ENCODE data around the gene PER1.

Gene PER1

GRCh38 chr17:8122924-8123694 is 29.1 kb downstream of the PER1 start:
- Mint-ChIP-seq H3K27me3 (peaks cover 43% of the 10 kb centered on the region), H3K4me1 (peaks cover 83% of the 10 kb centered on the region), H3K4me3 (peak overlapping the region; percentile 91), H3K27ac (peak overlapping the region in 1 of 2 donors; percentile 15), H3K9me3 (no peaks in the 10 kb centered on the region)
- no peak for ATAC-seq
- DNase-seq = peak; percentile 57 to 63

- ATAC-seq (no peak), DNase-seq (peak in 1 of 2 donors; percentile 34)
- peak overlapping the region; percentile 91 for H3K4me3 Mint-ChIP-seq
- H3K27ac Mint-ChIP-seq = peak overlapping the region in 1 of 2 donors; percentile 15
- peaks cover 89% of the 10 kb centered on the region for H3K4me1 Mint-ChIP-seq
- peaks cover 49% of the 10 kb centered on the region for H3K27me3 Mint-ChIP-seq
- H3K9me3 Mint-ChIP-seq = no peaks in the 10 kb centered on the region
These were observed 29.7 kb downstream of the PER1 start for GRCh38 chr17:8122422-8122923.

DNA sequence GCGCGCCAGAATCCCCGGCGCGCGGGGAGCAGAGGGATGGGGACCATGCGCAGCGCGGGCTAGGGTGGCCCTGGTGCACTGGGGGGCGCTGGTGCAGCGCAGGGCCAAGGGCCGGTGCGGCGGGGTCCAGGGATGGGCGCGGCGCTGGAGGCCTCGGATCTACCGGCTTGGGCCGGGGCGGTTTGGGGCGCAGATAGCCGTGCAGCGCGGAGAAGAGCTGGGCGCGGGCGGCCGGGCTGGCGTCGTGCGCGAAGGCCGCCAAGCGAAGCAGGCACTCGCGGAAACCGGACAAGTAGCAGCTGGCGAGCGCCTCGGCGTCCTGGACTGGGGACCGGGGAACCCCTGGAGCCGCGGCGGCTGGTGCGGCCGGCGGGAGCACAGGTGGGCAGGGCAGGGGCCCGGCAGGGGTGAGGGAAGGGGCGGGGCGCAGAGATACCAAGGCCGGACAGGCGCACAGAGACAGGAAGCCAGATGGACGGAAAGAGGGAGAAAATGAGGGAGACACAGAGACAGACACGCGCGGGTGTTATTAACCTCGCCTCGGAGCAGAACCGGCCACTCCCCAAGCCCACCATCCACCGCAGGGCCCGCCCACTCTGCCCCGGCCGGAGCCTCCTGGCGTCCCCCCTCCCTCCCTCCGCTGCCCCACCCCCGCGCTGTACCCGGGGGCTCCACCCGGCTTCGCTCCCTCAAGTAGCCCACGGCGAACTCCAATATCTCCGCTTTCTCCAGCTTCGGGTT is 30.4 kb downstream of the PER1 start:
- Mint-ChIP-seq H3K4me3 (peak overlapping the region; percentile 91), H3K4me1 (peaks cover 86% of the 10 kb centered on the region), H3K27me3 (peaks cover 45% of the 10 kb centered on the region), H3K9me3 (no peaks in the 10 kb centered on the region), H3K27ac (no peak overlapping the region)
- peak; percentile 81 to 84 for DNase-seq
- peak; percentile 61 for ATAC-seq

DNA sequence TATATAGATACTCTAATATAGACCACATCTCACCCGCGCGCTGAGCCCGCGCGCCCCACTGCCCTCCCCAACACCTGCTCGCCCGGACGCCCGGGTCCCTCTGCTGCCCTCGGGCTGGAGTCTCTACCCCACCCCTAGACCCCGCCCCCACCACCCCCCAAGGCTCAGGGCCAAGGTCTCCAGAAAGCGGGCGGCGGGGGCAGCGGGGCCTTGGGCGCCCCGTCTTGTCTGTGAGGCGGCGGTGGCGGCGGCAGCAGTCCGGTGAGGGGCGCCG is 30.9 kb downstream of the PER1 start:
- peak overlapping the region in 1 of 2 donors; percentile 100 for H3K27ac Mint-ChIP-seq
- peaks cover 48% of the 10 kb centered on the region for H3K27me3 Mint-ChIP-seq
- ATAC-seq = no peak
- H3K4me1 Mint-ChIP-seq = peaks cover 81% of the 10 kb centered on the region
- peak overlapping the region; percentile 91 for H3K4me3 Mint-ChIP-seq
- no peaks in the 10 kb centered on the region for H3K9me3 Mint-ChIP-seq
- DNase-seq = no peak

DNA sequence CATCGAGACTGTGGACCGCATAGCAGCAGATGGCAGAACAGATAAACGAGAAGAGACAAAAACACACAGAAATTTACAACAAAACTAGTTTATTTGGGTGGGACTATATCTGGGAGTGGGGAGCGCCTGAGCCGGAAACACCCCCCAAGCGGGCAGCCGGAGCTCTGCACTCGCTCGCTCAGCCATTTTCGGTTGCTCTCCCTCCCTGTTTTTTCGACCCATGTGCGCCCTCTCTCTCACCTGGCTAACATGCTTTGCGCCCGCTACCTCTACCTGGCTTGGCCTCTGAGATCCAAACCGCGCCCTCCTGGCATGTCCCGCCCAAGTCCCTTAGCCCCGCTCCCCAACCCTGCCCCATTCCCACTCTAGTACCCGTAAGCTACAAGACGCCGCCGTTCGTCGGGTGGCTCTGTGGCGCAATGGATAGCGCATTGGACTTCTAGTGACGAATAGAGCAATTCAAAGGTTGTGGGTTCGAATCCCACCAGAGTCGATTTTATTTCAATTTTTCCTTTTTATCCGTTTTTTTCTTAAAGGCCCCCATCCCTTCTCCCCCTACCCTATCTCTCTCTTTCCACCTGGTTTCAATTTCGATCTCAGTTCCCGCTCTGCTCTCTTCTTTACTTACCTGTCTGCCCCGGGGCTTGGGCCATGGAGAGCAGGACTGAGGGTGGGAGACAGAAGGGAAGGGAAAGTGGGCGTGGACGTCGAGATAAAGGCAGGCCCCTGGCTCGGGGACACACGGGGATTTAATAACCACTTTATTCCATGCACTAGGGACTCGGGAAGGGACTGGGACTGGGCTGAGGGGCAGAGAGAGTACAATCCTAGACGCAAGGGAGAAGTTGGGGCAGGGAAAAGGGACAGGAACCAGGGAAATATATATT is 31.4 kb downstream of the PER1 start:
- ATAC-seq (peak; percentile 26), DNase-seq (peak; percentile 83 to 88)
- no peaks in the 10 kb centered on the region for H3K9me3 Mint-ChIP-seq
- H3K27me3 Mint-ChIP-seq = peaks cover 54% of the 10 kb centered on the region
- H3K4me3 Mint-ChIP-seq = peak overlapping the region; percentile 91
- peak overlapping the region; percentile 89 to 100 for H3K27ac Mint-ChIP-seq
- peaks cover 76% of the 10 kb centered on the region for H3K4me1 Mint-ChIP-seq

- Mint-ChIP-seq H3K4me3 (peak overlapping the region; percentile 91), H3K9me3 (no peaks in the 10 kb centered on the region), H3K27ac (peak overlapping the region; percentile 89 to 100), H3K4me1 (peaks cover 66% of the 10 kb centered on the region), H3K27me3 (peaks cover 61% of the 10 kb centered on the region)
- DNase-seq = peak; percentile 94
- ATAC-seq = peak; percentile 66
These were observed 32.4 kb downstream of the PER1 start for GRCh38 chr17:8119581-8120519.

GRCh38 chr17:8118769-8119580 is 33.2 kb downstream of the PER1 start:
- ATAC-seq = peak; percentile 73
- Mint-ChIP-seq H3K27me3 (peaks cover 61% of the 10 kb centered on the region), H3K4me3 (peak overlapping the region; percentile 91 to 96), H3K4me1 (peaks cover 58% of the 10 kb centered on the region), H3K27ac (peak overlapping the region; percentile 95 to 100), H3K9me3 (no peaks in the 10 kb centered on the region)
- peak; percentile 88 to 89 for DNase-seq

DNA sequence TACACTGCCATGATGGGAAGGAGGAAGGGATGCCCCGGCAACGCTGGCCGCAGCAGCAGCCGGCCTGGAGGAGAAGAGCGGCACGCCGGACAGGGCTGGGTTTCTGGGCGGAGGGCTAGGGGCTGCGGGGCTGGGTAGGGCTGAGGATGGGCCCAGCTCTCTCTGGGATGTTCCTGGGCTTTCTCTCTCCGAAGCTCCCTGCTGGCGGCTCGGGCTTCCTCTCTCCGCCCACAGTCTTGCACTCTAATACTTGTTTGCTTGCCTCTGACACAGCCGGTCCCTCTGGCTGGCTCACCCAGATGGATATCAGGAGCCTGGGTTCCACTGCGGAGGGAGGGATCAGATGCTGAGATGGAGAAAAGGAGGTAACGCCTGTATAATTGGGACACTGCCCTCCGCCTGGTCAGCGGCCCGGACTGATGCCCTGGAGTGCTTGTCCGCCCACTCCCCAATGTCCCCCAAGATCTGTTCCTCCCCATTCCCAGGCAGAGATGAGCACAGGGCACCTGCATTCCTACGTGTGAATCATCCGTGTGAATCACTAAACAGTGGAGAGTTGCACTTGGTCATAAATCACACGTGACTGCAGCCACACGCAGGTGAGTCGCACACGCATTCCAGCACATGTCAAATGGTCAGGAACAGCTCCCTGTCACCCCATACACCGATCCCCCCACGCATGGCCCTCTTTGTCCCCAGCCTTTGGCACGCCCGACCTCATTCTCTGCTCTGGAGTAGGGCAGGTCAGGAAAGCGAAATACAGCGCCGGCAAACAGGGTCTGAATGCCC is 34.0 kb downstream of the PER1 start, which contains the start of gene ALOXE3:
Gene ALOXE3, minus strand, starts transcription at position 535 of the 789 bp plus-strand sequence. Its CDS starts 524 bp downstream, at position 11.
- peaks cover 50% of the 10 kb centered on the region for H3K4me1 Mint-ChIP-seq
- peaks cover 61% of the 10 kb centered on the region for H3K27me3 Mint-ChIP-seq
- H3K27ac Mint-ChIP-seq = peak within 1 kb of the TSS; percentile 95 to 100
- DNase-seq = peak in 1 of 2 donors; percentile 31
- H3K9me3 Mint-ChIP-seq = no peaks in the 10 kb centered on the region
- peak; percentile 1 for ATAC-seq
- H3K4me3 Mint-ChIP-seq = peak within 1 kb of the TSS; percentile 91 to 96

GRCh38 chr17:8117367-8117979 is 34.7 kb downstream of the PER1 start:
- DNase-seq = no peak
- Mint-ChIP-seq H3K4me3 (peak overlapping the region; percentile 91 to 96), H3K9me3 (no peaks in the 10 kb centered on the region), H3K27ac (no peak overlapping the region), H3K4me1 (peaks cover 43% of the 10 kb centered on the region), H3K27me3 (peaks cover 59% of the 10 kb centered on the region)
- no peak for ATAC-seq

DNA sequence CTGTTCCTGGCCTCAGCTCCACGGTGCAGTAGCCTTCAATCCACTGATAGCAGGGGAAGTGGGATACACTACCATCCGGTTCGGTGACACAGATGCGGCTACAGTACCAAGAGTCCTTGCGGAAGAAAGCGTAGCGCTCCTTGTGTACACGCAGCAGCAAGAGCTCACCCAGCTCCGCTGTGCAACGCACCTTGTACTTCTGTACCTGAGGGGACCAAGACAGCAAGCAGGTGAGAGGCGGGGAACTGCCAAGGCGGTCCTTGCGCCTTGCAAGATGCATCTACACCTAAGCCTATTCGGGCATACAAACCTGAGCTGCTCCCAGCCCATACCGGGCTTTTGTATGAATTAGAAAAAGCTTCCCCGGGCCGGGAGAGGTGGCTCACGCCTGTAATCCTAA is 35.4 kb downstream of the PER1 start:
- DNase-seq (no peak), ATAC-seq (no peak)
- Mint-ChIP-seq H3K27ac (no peak overlapping the region), H3K27me3 (peaks cover 61% of the 10 kb centered on the region), H3K4me3 (no peak overlapping the region), H3K4me1 (peaks cover 39% of the 10 kb centered on the region), H3K9me3 (no peaks in the 10 kb centered on the region)

DNA sequence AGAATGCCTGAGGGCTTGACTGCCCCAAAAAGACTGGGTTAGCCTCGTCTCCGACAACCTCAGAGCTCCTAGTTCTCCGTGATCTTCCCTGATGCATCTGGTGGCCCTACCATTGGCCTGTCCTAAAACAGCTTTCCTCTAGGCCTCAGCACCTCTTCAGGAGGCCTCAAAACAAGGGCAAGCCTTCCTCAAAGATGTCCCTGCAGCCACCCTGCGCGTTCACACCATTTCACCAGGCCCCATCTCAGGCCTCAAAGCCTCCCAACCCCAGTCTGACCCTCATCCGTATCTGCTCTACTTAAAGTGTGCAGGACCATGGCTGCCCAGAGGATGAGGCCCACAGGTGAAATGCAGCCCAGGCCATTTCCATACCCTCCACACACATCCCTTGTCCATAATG is 41.3 kb downstream of the PER1 start:
- Mint-ChIP-seq H3K27me3 (peaks cover 44% of the 10 kb centered on the region), H3K27ac (no peak overlapping the region), H3K4me3 (no peak overlapping the region), H3K4me1 (peaks cover 6% of the 10 kb centered on the region), H3K9me3 (no peaks in the 10 kb centered on the region)
- ATAC-seq (no peak), DNase-seq (no peak)

- no peak overlapping the region for H3K27ac Mint-ChIP-seq
- H3K27me3 Mint-ChIP-seq = peaks cover 40% of the 10 kb centered on the region
- no peaks in the 10 kb centered on the region for H3K9me3 Mint-ChIP-seq
- H3K4me1 Mint-ChIP-seq = peaks cover 6% of the 10 kb centered on the region
- DNase-seq (no peak), ATAC-seq (no peak)
- H3K4me3 Mint-ChIP-seq = peak overlapping the region in 1 of 2 donors; percentile 66
These were observed 41.8 kb downstream of the PER1 start for GRCh38 chr17:8110456-8110804.
